Measurements from ENCODE around the gene MPIG6B.
A peak's percentile ranks its signal among the peaks of the same experiment; 100 is the strongest.

GRCh38 chr6:31739639-31740396, 16.6 kb downstream of the MPIG6B start, which contains the start of gene MSH5:
- TF ChIP-seq CTCF (IDR thresholded peaks at IDR 0.05) (no peak), POLR2A (IDR thresholded peaks at IDR 0.05) (peak in 1 of 2 donors; percentile 63)

Measured in heart left ventricle (tissue), 13 donors.